Upper lobe of left lung (tissue), 4 donors: ENCODE results near the gene KCNG1.

Source experiments
- CTCF ChIP-seq, 6 experiments: fragments of 450-650 bp in 4 of 6; fragments of 200-600 bp in 2 of 6; sonication (generic) in 2 of 6; IDR thresholded peaks; one replicate each; pipeline ENCODE4 v1.5.1; 2016 to 2019; ENCODE audit warnings: antibody characterized with exemption in 6 of 6
- EP300 ChIP-seq, 4 donors: sonication (generic); formaldehyde crosslinking; IDR thresholded peaks; one replicate each; pipeline ENCODE4 v1.5.1; 2017; ENCODE audit warnings: antibody characterized with exemption in 4 of 4, control low read depth in 2 of 4
- POLR2AphosphoS5 ChIP-seq, 2 donors: sonication (generic); formaldehyde crosslinking; IDR thresholded peaks; one replicate each; pipeline ENCODE4 v1.5.1; 2017; ENCODE audit warnings: antibody characterized with exemption in 2 of 2

GRCh38 chr20:51008718-51009117 lies 14.2 kb downstream of the KCNG1 start:
- TF ChIP-seq CTCF (IDR thresholded peaks at IDR 0.05), result no peak
- no peak for TF ChIP-seq POLR2AphosphoS5 (IDR thresholded peaks at IDR 0.05)
- TF ChIP-seq EP300 (IDR thresholded peaks at IDR 0.05), result no peak
